ENCODE measurements around the gene TSKU.

- TF ChIP-seq, protein P1, sequence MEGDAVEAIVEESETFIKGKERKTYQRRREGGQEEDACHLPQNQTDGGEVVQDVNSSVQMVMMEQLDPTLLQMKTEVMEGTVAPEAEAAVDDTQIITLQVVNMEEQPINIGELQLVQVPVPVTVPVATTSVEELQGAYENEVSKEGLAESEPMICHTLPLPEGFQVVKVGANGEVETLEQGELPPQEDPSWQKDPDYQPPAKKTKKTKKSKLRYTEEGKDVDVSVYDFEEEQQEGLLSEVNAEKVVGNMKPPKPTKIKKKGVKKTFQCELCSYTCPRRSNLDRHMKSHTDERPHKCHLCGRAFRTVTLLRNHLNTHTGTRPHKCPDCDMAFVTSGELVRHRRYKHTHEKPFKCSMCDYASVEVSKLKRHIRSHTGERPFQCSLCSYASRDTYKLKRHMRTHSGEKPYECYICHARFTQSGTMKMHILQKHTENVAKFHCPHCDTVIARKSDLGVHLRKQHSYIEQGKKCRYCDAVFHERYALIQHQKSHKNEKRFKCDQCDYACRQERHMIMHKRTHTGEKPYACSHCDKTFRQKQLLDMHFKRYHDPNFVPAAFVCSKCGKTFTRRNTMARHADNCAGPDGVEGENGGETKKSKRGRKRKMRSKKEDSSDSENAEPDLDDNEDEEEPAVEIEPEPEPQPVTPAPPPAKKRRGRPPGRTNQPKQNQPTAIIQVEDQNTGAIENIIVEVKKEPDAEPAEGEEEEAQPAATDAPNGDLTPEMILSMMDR (IDR thresholded peaks at IDR 0.05; ENCODE audit: poor library complexity) = no peak
- TF ChIP-seq EZH2 (IDR thresholded peaks at IDR 0.05; ENCODE audit: borderline replicate concordance) = no peak
Measured at GRCh38 chr11:76765863-76766350, 17.2 kb upstream of the TSKU start.

Measured in hepatocyte (in vitro differentiated cells).